HCT116 (cell line): ENCODE data around the gene SDK1. TPM values are rescaled to one million over a fixed set of nuclear protein-coding genes. Genes with fewer than 3 reads are reported as not detected.

Experiments
- ATAC-seq: fragments of 200-7000 bp; cut with Tn5 transposase; 2 replicates; pipeline ENCODE4 v1.9.1; 2020; ENCODE audit warnings: mild to moderate bottlenecking, moderate library complexity
- BruUV-seq: library from RNA; stranded (reverse); fragments of 400-500 nt; replicated peaks from 2 replicates; lab custom pipeline; 2021; lab: Mats Ljungman, UMichigan
- CTCF ChIA-PET: fragments of 300-600 bp; sonication (Branson Sonifier 250); formaldehyde crosslinking; loops from one replicate; lab custom pipeline; 2021; ENCODE audit warnings: antibody characterized with exemption; lab: Charles Lee
- POLR2A ChIA-PET: fragments of 300-600, 350-600 bp; sonication (Branson Sonifier 250); formaldehyde crosslinking; loops from one replicate; lab custom pipeline; 2021; ENCODE audit warnings: antibody characterized with exemption; lab: Charles Lee
- RAD21 ChIA-PET, 2 experiments: fragments of 300-600 bp; sonication (Branson Sonifier 250); formaldehyde crosslinking; loops; one replicate each; lab custom pipeline; 2023; ENCODE audit warnings: low total read pairs in 2 of 2; ENCODE audit not compliant: uncharacterized antibody in 2 of 2, unreplicated experiment in 2 of 2, low non-redundant PET in 1 of 2; lab: Charles Lee
- DNase-seq: peaks from one replicate; pipeline ENCODE4 v3.0.0-alpha.2; 2010; ENCODE audit warnings: low read depth, low spot score
- H2AFZ ChIP-seq: fragments of 200-600 bp; shearing (Covaris generic), sonication (generic); 2 replicates; pipeline ENCODE4 v1.6.1; 2017; ENCODE audit warnings: low read depth, mixed run types, mixed read lengths, antibody characterized with exemption, low read length; ENCODE audit not compliant: poor library complexity, severe bottlenecking
- H3K27ac ChIP-seq: 2 replicates; pipeline ENCODE4 v1.5.1; 2012; ENCODE audit warnings: low read depth, low read length
- H3K27me3 ChIP-seq: fragments of 200-600 bp; sonication (generic); 2 replicates; pipeline ENCODE4 v1.6.1; 2016; ENCODE audit warnings: mixed run types, low read length, mixed read lengths; ENCODE audit not compliant: insufficient read depth
- H3K36me3 ChIP-seq, 2 experiments: fragments of 200-500 bp in 1 of 2; fragments of 200-600 bp in 1 of 2; sonication (Bioruptor generic) in 1 of 2; sonication (generic) in 1 of 2; 2 replicates each; pipeline versions ENCODE4 v1.5.1 to v1.6.1; 2014 to 2016; ENCODE audit warnings: low read length in 2 of 2, inconsistent platforms in 1 of 2, mixed read lengths in 1 of 2, mixed run types in 1 of 2; ENCODE audit not compliant: insufficient read depth in 2 of 2, control insufficient read depth in 1 of 2
- H3K4me1 ChIP-seq, 2 experiments: fragments of 200-600 bp in 1 of 2; sonication (generic) in 1 of 2; 2 replicates each; pipeline versions ENCODE4 v1.5.1 to v1.6.1; 2012 to 2017; ENCODE audit warnings: low read length in 2 of 2, inconsistent platforms in 1 of 2, mild to moderate bottlenecking in 1 of 2, mixed read lengths in 1 of 2, mixed run types in 1 of 2, moderate library complexity in 1 of 2; ENCODE audit not compliant: insufficient read depth in 2 of 2, control insufficient read depth in 1 of 2
- H3K4me2 ChIP-seq: fragments of 200-600 bp; sonication (generic); 2 replicates; pipeline ENCODE4 v1.6.1; 2017; ENCODE audit warnings: mixed run types, low read length, mixed read lengths
- H3K4me3 ChIP-seq, 2 experiments: fragments of 200-600 bp in 1 of 2; sonication (generic) in 1 of 2; replicated peaks in 1 of 2; 2 replicates each; pipeline ENCODE4 v1.5.1; 2011 to 2016; ENCODE audit warnings: low read length in 2 of 2, control low read depth in 1 of 2, low read depth in 1 of 2, mild to moderate bottlenecking in 1 of 2, mixed read lengths in 1 of 2, mixed run types in 1 of 2
- H3K79me2 ChIP-seq: fragments of 200-600 bp; sonication (generic); 2 replicates; pipeline ENCODE4 v1.6.1; 2017; ENCODE audit warnings: mild to moderate bottlenecking, mixed run types, low read length, moderate library complexity, mixed read lengths; ENCODE audit not compliant: insufficient read depth
- H3K9ac ChIP-seq: fragments of 200-600 bp; sonication (generic); 2 replicates; pipeline ENCODE4 v1.6.1; 2016; ENCODE audit warnings: low read length, mixed read lengths
- H3K9me2 ChIP-seq: fragments of 200-600 bp; sonication (generic), shearing (Covaris generic); 2 replicates; pipeline ENCODE4 v1.6.1; 2017; ENCODE audit warnings: mixed run types, mild to moderate bottlenecking, moderate library complexity; ENCODE audit not compliant: insufficient read depth
- H3K9me3 ChIP-seq, 2 experiments: fragments of 200-500 bp in 1 of 2; fragments of 200-600 bp in 1 of 2; sonication (Bioruptor generic) in 1 of 2; sonication (generic) in 1 of 2; 2 replicates each; pipeline ENCODE4 v1.6.1; 2014 to 2017; ENCODE audit warnings: low read length in 2 of 2, mixed read lengths in 2 of 2, inconsistent platforms in 1 of 2, low read depth in 1 of 2, mild to moderate bottlenecking in 1 of 2, mixed run types in 1 of 2, moderate library complexity in 1 of 2; ENCODE audit not compliant: control insufficient read depth in 1 of 2, insufficient read depth in 1 of 2
- H4K20me1 ChIP-seq: fragments of 200-600 bp; sonication (generic), shearing (Covaris generic); 2 replicates; pipeline ENCODE4 v1.6.1; 2017; ENCODE audit warnings: mixed run types, mild to moderate bottlenecking, moderate library complexity; ENCODE audit not compliant: insufficient read depth
- CEBPB ChIP-seq: IDR thresholded peaks from 2 replicates; pipeline ENCODE4 v1.6.1; 2012; ENCODE audit warnings: low read depth
- ELF1 ChIP-seq: IDR thresholded peaks from 2 replicates; pipeline ENCODE4 v1.6.1; 2012; ENCODE audit warnings: low read depth, borderline replicate concordance
- EZH2phosphoT487 ChIP-seq: fragments of 200-600 bp; IDR thresholded peaks from 2 replicates; pipeline ENCODE4 v1.6.1; 2018; ENCODE audit warnings: antibody characterized with exemption, borderline replicate concordance
- POLR2A ChIP-seq: IDR thresholded peaks from 2 replicates; pipeline ENCODE4 v1.7.0; 2011; ENCODE audit warnings: borderline replicate concordance; ENCODE audit not compliant: insufficient read depth, insufficient read length; ENCODE audit errors: extremely low read depth
- POLR2AphosphoS5 ChIP-seq: IDR thresholded peaks from 2 replicates; pipeline ENCODE4 v1.6.1; 2011; ENCODE audit warnings: mild to moderate bottlenecking, low read depth, low read length, moderate library complexity
- SIN3A ChIP-seq: IDR thresholded peaks from 2 replicates; pipeline ENCODE4 v1.6.1; 2012; ENCODE audit warnings: low read depth
- SRF ChIP-seq: IDR thresholded peaks from 2 replicates; pipeline ENCODE4 v1.6.1; 2012; ENCODE audit warnings: low read depth
- TCF7L2 ChIP-seq: IDR thresholded peaks from 2 replicates; pipeline ENCODE4 v1.7.0; 2011; ENCODE audit warnings: borderline replicate concordance, inconsistent platforms; ENCODE audit not compliant: insufficient read depth, insufficient read length; ENCODE audit errors: extremely low read depth
- YY1 ChIP-seq: IDR thresholded peaks from 2 replicates; pipeline ENCODE4 v1.6.1; 2011; ENCODE audit warnings: low read length, low read depth, moderate library complexity, mild to moderate bottlenecking; ENCODE audit not compliant: insufficient replicate concordance; ENCODE audit errors: extremely low read depth
- ZNF274 ChIP-seq: fragments of 200-500 bp; sonication (Bioruptor generic); IDR thresholded peaks from 2 replicates; pipeline ENCODE4 v1.6.1; 2014; ENCODE audit warnings: mild to moderate bottlenecking, low read depth, low read length, inconsistent platforms
- intact Hi-C: fragments of 100-400 bp; cut with micrococcal nuclease; formaldehyde crosslinking; loops from 2 replicates; pipeline ENCODE4 v1.10.0; 2022
- total RNA-seq: library from RNA; stranded (reverse); gene quantifications from one replicate; pipeline ENCODE4 v1.2.1, GENCODE V29; 2021; ENCODE audit not compliant: unreplicated experiment
- TF ChIP-seq, protein P1 (sequence below): IDR thresholded peaks from 2 replicates; pipeline ENCODE4 v1.6.1; 2012
- TF ChIP-seq, protein P2 (sequence below): IDR thresholded peaks from 2 replicates; pipeline ENCODE4 v1.6.1; 2012; ENCODE audit warnings: low read depth
- TF ChIP-seq, protein P3 (sequence below): IDR thresholded peaks from 2 replicates; pipeline ENCODE4 v1.6.1; 2011; ENCODE audit warnings: mild to moderate bottlenecking, low read length, moderate library complexity; ENCODE audit not compliant: insufficient replicate concordance; ENCODE audit errors: extremely low read depth

The SDK1 gene
- total RNA-seq, 1 experiment from 2014 or later = 0.05 TPM

DNA sequence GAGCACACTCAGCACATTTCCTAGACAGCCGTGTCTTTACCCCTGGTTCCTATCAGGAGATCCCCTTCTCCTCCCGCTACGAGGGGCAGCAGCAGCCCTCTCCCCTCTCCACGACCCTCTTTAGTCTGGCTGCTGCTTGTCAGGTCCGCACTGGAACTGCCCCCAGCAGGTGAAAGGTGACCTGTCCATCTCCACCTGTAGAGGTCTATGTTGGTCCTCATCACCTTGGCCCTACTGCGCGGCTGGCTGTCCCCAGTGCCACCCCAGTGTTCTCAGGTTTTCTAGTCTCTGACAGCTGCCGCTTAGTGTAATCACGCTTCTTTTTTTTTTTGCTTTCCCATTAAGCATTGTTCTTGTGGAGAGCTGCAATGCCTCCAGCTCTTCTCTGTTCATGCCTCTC is 545.7 kb downstream of the SDK1 start:
- H3K9me3 ChIP-seq = no peaks in the 10 kb centered on the region
- TF ChIP-seq POLR2AphosphoS5 = no peak
- TF ChIP-seq SRF = no peak
- no peak for TF ChIP-seq EZH2phosphoT487
- TF ChIP-seq YY1 = no peak
- TF ChIP-seq, protein P1, sequence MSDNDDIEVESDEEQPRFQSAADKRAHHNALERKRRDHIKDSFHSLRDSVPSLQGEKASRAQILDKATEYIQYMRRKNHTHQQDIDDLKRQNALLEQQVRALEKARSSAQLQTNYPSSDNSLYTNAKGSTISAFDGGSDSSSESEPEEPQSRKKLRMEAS = no peak
- TF ChIP-seq, protein P2, sequence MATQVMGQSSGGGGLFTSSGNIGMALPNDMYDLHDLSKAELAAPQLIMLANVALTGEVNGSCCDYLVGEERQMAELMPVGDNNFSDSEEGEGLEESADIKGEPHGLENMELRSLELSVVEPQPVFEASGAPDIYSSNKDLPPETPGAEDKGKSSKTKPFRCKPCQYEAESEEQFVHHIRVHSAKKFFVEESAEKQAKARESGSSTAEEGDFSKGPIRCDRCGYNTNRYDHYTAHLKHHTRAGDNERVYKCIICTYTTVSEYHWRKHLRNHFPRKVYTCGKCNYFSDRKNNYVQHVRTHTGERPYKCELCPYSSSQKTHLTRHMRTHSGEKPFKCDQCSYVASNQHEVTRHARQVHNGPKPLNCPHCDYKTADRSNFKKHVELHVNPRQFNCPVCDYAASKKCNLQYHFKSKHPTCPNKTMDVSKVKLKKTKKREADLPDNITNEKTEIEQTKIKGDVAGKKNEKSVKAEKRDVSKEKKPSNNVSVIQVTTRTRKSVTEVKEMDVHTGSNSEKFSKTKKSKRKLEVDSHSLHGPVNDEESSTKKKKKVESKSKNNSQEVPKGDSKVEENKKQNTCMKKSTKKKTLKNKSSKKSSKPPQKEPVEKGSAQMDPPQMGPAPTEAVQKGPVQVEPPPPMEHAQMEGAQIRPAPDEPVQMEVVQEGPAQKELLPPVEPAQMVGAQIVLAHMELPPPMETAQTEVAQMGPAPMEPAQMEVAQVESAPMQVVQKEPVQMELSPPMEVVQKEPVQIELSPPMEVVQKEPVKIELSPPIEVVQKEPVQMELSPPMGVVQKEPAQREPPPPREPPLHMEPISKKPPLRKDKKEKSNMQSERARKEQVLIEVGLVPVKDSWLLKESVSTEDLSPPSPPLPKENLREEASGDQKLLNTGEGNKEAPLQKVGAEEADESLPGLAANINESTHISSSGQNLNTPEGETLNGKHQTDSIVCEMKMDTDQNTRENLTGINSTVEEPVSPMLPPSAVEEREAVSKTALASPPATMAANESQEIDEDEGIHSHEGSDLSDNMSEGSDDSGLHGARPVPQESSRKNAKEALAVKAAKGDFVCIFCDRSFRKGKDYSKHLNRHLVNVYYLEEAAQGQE = no peak
- TF ChIP-seq SIN3A = no peak
- no peak for TF ChIP-seq POLR2A
- TF ChIP-seq ELF1 = no peak
- no peak for TF ChIP-seq ZNF274
- TF ChIP-seq, protein P3, sequence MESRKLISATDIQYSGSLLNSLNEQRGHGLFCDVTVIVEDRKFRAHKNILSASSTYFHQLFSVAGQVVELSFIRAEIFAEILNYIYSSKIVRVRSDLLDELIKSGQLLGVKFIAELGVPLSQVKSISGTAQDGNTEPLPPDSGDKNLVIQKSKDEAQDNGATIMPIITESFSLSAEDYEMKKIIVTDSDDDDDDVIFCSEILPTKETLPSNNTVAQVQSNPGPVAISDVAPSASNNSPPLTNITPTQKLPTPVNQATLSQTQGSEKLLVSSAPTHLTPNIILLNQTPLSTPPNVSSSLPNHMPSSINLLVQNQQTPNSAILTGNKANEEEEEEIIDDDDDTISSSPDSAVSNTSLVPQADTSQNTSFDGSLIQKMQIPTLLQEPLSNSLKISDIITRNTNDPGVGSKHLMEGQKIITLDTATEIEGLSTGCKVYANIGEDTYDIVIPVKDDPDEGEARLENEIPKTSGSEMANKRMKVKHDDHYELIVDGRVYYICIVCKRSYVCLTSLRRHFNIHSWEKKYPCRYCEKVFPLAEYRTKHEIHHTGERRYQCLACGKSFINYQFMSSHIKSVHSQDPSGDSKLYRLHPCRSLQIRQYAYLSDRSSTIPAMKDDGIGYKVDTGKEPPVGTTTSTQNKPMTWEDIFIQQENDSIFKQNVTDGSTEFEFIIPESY = no peak
- TF ChIP-seq TCF7L2 = no peak
- TF ChIP-seq CEBPB = no peak
- POLR2A ChIA-PET = no interaction called here
- no peak for ATAC-seq
- CTCF ChIA-PET = no interaction called here
- no TSS peak for BruUV-seq
- no peaks in the 10 kb centered on the region for H3K9me2 ChIP-seq
- no peak overlapping the region for H3K27ac ChIP-seq
- intact Hi-C loops = no loop called here
- DNase-seq = no peak
- H3K36me3 ChIP-seq = no peaks in the 10 kb centered on the region
- H3K27me3 ChIP-seq = peaks cover 3% of the 10 kb centered on the region; the same call in 1 of the 2 replicates
- no peak overlapping the region for H3K4me3 ChIP-seq
- H3K4me2 ChIP-seq = no peak overlapping the region
- no peaks in the 10 kb centered on the region for H3K79me2 ChIP-seq
- no peak overlapping the region for H2AFZ ChIP-seq
- H3K4me1 ChIP-seq = no peaks in the 10 kb centered on the region
- RAD21 ChIA-PET = no interaction called here
- H3K9ac ChIP-seq = no peak overlapping the region
- H4K20me1 ChIP-seq = no peaks in the 10 kb centered on the region
